ENCODE results near the gene UFSP2. TPM values are rescaled to one million over a fixed set of nuclear protein-coding genes. Genes with fewer than 3 reads are reported as not detected.

UFSP2 gene
- total and polyA plus RNA-seq, 2 experiments from 2014 or later: 29.0 to 53.0 TPM

GRCh38 chr4:185364886-185365285, 60.9 kb downstream of the UFSP2 start (continued):
- TF ChIP-seq ZNF462 (CRISPR knock-in tag; IDR thresholded peaks at IDR 0.05): no peak

- Mint-ChIP-seq H3K9me3 (no peaks in the 10 kb centered on the region), H3K4me3 (no peak overlapping the region), H3K27ac (peak overlapping the region; percentile 15; the same call in 1 of the 2 replicates), H3K36me3 (ENCODE audit: low read depth) (peaks cover 3% of the 10 kb centered on the region; the same call in 1 of the 3 replicates), H3K4me1 (peaks cover 15% of the 10 kb centered on the region), H3K27me3 (ENCODE audit: insufficient read depth, low read depth, poor library complexity) (no peaks in the 10 kb centered on the region)
- H3K4me2 ChIP-seq: no peak overlapping the region
- H3F3A ChIP-seq (replicated peaks; ENCODE audit: low read depth): no peaks in the 10 kb centered on the region
- H3K4me3 ChIP-seq: no peak overlapping the region
- H4K20me1 ChIP-seq (replicated peaks; ENCODE audit: insufficient read depth): no peaks in the 10 kb centered on the region
- peaks cover 6% of the 10 kb centered on the region; the same call in 1 of the 2 replicates for H3K4me1 ChIP-seq (ENCODE audit: insufficient read depth)
- no peaks in the 10 kb centered on the region for H3K79me2 ChIP-seq (replicated peaks; ENCODE audit: insufficient read depth)
- H3K27ac ChIP-seq (ENCODE audit: low read depth): no peak overlapping the region
- no peaks in the 10 kb centered on the region for H3K36me3 ChIP-seq (ENCODE audit: insufficient read depth)
- ATAC-seq: no peak
- no peak overlapping the region for H2AFZ ChIP-seq
- H3K9me2 ChIP-seq (ENCODE audit: insufficient read depth): no peaks in the 10 kb centered on the region
- no peaks in the 10 kb centered on the region for H3K27me3 ChIP-seq (ENCODE audit: insufficient read depth)
- DNase-seq (ENCODE audit: low spot score): no peak
- TF ChIP-seq ZNF114 (CRISPR knock-in tag; IDR thresholded peaks at IDR 0.05) (no peak), ETS1 (IDR thresholded peaks at IDR 0.05) (no peak), EZH2phosphoT487 (IDR thresholded peaks at IDR 0.05; ENCODE audit: unreplicated experiment) (no peak), STAT1 (IDR thresholded peaks at IDR 0.05; ENCODE audit: unreplicated experiment) (no peak), POLR2AphosphoS5 (IDR thresholded peaks at IDR 0.05; ENCODE audit: low read depth) (no peak), NANOG (IDR thresholded peaks at IDR 0.05; ENCODE audit: borderline replicate concordance) (no peak), ZNF462 (CRISPR knock-in tag; IDR thresholded peaks at IDR 0.05) (no peak), JUNB (IDR thresholded peaks at IDR 0.05; ENCODE audit: unreplicated experiment) (no peak)
Measured at GRCh38 chr4:185363251-185363650, 62.5 kb downstream of the UFSP2 start.
